ENCODE measurements around the gene CCDC201.
"Not testable (repeated sequence)": the region's sequence is repeated elsewhere in the genome, so short reads cannot be mapped to it uniquely, and the experiment has no call there.

DNA sequence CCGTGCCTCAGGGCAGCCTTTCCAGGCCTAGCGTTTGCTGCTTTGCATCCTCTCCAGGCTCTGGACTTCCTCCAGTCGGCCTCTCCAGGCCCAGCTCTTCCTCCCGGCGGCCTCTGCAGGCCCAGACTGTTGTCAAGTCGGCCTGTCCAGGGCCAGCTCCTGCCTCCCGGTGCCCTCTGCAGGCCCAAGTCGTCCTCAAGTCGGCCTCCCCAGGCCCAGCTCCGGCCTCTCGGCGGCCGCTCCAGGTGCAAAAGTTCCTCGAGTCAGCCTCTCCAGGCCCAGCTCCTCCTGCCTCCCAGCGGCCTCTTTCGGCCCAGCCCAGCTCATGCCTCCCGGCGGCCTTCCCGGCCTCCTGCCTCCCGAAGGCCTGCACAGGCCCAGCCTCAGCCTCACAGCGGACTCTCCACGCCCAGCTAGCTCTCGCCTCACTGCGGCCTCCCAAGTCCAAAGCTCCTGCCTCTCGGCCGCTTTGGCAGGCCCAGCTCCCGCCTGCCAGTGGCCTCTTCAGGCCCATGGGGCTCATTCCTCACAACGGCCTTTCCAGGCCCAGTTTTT is 62.4 kb downstream of the CCDC201 start:
- TF ChIP-seq POLR2A (IDR thresholded peaks at IDR 0.05) = not testable (repeated sequence)
- TF ChIP-seq, protein P1, sequence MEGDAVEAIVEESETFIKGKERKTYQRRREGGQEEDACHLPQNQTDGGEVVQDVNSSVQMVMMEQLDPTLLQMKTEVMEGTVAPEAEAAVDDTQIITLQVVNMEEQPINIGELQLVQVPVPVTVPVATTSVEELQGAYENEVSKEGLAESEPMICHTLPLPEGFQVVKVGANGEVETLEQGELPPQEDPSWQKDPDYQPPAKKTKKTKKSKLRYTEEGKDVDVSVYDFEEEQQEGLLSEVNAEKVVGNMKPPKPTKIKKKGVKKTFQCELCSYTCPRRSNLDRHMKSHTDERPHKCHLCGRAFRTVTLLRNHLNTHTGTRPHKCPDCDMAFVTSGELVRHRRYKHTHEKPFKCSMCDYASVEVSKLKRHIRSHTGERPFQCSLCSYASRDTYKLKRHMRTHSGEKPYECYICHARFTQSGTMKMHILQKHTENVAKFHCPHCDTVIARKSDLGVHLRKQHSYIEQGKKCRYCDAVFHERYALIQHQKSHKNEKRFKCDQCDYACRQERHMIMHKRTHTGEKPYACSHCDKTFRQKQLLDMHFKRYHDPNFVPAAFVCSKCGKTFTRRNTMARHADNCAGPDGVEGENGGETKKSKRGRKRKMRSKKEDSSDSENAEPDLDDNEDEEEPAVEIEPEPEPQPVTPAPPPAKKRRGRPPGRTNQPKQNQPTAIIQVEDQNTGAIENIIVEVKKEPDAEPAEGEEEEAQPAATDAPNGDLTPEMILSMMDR (IDR thresholded peaks at IDR 0.05) = not testable (repeated sequence)
